A549 (cell line): ENCODE measurements around the gene AKR7A2. TPM values are rescaled to one million over a fixed set of nuclear protein-coding genes. Genes with fewer than 3 reads are reported as not detected.
"Not testable (repeated sequence)": the region's sequence is repeated elsewhere in the genome, so short reads cannot be mapped to it uniquely, and the experiment has no call there.

Source experiments
- ATAC-seq, 2 experiments: fragments of 200-7000 bp in 1 of 2; fragments of >200 bp in 1 of 2; cut with Nextera tagmentation in 1 of 2; cut with Tn5 transposase in 1 of 2; 3 replicates each; pipeline versions ENCODE4 v1.8.0 to v1.9.1; 2018 to 2020; ENCODE audit warnings: mild to moderate bottlenecking in 1 of 2, moderate library complexity in 1 of 2
- CTCF ChIA-PET: fragments of 300-600 bp; sonication (Branson Sonifier 250); formaldehyde crosslinking; extraction: SDS; loops from one replicate; lab custom pipeline; 2021; ENCODE audit warnings: antibody characterized with exemption, inconsistent platforms; lab: Yijun Ruan, JAX
- POLR2A ChIA-PET: fragments of 350-600 bp; formaldehyde crosslinking; extraction: SDS; loops from one replicate; lab custom pipeline; 2021; ENCODE audit warnings: antibody characterized with exemption, inconsistent platforms; lab: Yijun Ruan, JAX
- DNase-seq, 2 experiments: peaks; one replicate each; pipeline versions ENCODE4 v3.0.0 to v3.0.0-alpha.2; 2011 to 2016; ENCODE audit warnings: low read depth in 1 of 2, low spot score in 1 of 2
- FAIRE-seq: peaks from 2 replicates; lab custom pipeline; 2011; peaks lifted over from hg19 to GRCh38; lab: Jason Lieb, UNC
- H3K27ac ChIP-seq, 2 experiments: fragments of >200 bp; sonication (Bioruptor Twin); formaldehyde crosslinking; 3 replicates each; pipeline ENCODE4 v1.5.1; 2016 to 2017
- H3K4me1 ChIP-seq: fragments of >200 bp; sonication (Bioruptor Twin); formaldehyde crosslinking; 3 replicates; pipeline ENCODE4 v1.6.1; 2016
- H3K4me2 ChIP-seq: fragments of >200 bp; sonication (Bioruptor Twin); formaldehyde crosslinking; 3 replicates; pipeline ENCODE4 v1.6.1; 2016
- H3K4me3 ChIP-seq: fragments of >200 bp; sonication (Bioruptor Twin); formaldehyde crosslinking; 3 replicates; pipeline ENCODE4 v1.5.1; 2016
- H3K9me3 ChIP-seq: fragments of >200 bp; sonication (Bioruptor Twin); formaldehyde crosslinking; 3 replicates; pipeline ENCODE4 v1.6.1; 2016
- CBX2 ChIP-seq: fragments of 200-600 bp; sonication (generic); IDR thresholded peaks from 2 replicates; pipeline ENCODE4 v1.6.1; 2016; ENCODE audit warnings: low read depth, mild to moderate bottlenecking, borderline replicate concordance
- CBX8 ChIP-seq: fragments of 200-600 bp; sonication (generic); IDR thresholded peaks from 2 replicates; pipeline ENCODE4 v1.6.1; 2016
- CHD2 ChIP-seq: fragments of 150-350 bp; IDR thresholded peaks from 2 replicates; pipeline ENCODE4 v1.6.1; 2014; ENCODE audit warnings: low read length; ENCODE audit not compliant: partially characterized antibody
- CHD4 ChIP-seq: fragments of 200-600 bp; sonication (generic); IDR thresholded peaks from 2 replicates; pipeline ENCODE4 v1.6.1; 2016; ENCODE audit warnings: antibody characterized with exemption, mild to moderate bottlenecking, borderline replicate concordance
- EHMT2 ChIP-seq: fragments of 200-600 bp; sonication (generic); IDR thresholded peaks from 2 replicates; pipeline ENCODE4 v1.6.1; 2016; ENCODE audit warnings: antibody characterized with exemption, low read depth, mild to moderate bottlenecking, moderate library complexity
- FOSL2 ChIP-seq, 2 experiments: fragments of 450-650 bp in 1 of 2; fragments of >200 bp in 1 of 2; sonication (Bioruptor Twin) in 1 of 2; formaldehyde crosslinking; IDR thresholded peaks; 2 replicates each; pipeline versions ENCODE4 v1.5.0 to v1.6.1; 2016 to 2020; ENCODE audit warnings: mild to moderate bottlenecking in 1 of 2, moderate library complexity in 1 of 2
- FOXS1 ChIP-seq: fragments of 250-450 bp; sonication (Bioruptor Pico); IDR thresholded peaks from 2 replicates; pipeline ENCODE4 v1.5.0; 2020; ENCODE audit warnings: mild to moderate bottlenecking, moderate library complexity
- JUN ChIP-seq, 2 experiments: fragments of >200 bp; sonication (Bioruptor Twin); formaldehyde crosslinking; IDR thresholded peaks; 2 replicates in 1 of 2; 3 replicates in 1 of 2; pipeline ENCODE4 v1.6.1; 2016 to 2017
- MYC ChIP-seq: IDR thresholded peaks from 2 replicates; pipeline ENCODE4 v1.6.1; 2012; ENCODE audit warnings: mild to moderate bottlenecking, inconsistent platforms, low read length, improper control_type of control experiment, borderline replicate concordance
- PHF8 ChIP-seq: fragments of 200-600 bp; sonication (generic); IDR thresholded peaks from 2 replicates; pipeline ENCODE4 v1.6.1; 2016; ENCODE audit warnings: low read depth, mild to moderate bottlenecking, antibody characterized with exemption, moderate library complexity, borderline replicate concordance
- RAD21 ChIP-seq, 2 experiments: fragments of >200 bp in 1 of 2; sonication (Bioruptor Twin) in 1 of 2; formaldehyde crosslinking in 1 of 2; IDR thresholded peaks in 1 of 2; conservative IDR thresholded peaks in 1 of 2; 2 replicates in 1 of 2; 3 replicates in 1 of 2; pipeline ENCODE4 v1.6.1; 2012 to 2018; ENCODE audit warnings: inconsistent platforms in 1 of 2
- RFX5 ChIP-seq: fragments of 450-650 bp; IDR thresholded peaks from 2 replicates; pipeline ENCODE4 v1.7.1; 2014; ENCODE audit warnings: antibody characterized with exemption, mild to moderate bottlenecking, moderate library complexity
- SMC3 ChIP-seq: fragments of >200 bp; sonication (Bioruptor Twin); formaldehyde crosslinking; IDR thresholded peaks from 3 replicates; pipeline ENCODE4 v1.6.1; 2018; ENCODE audit warnings: inconsistent platforms
- TP53 ChIP-seq: fragments of 250-450 bp; sonication (Bioruptor Pico); IDR thresholded peaks from 2 replicates; pipeline ENCODE4 v1.5.0; 2021; ENCODE audit warnings: mild to moderate bottlenecking, moderate library complexity
- WGBS: methylation state at CpG from one replicate; pipeline ENCODE4 v1.1.6; 2017; ENCODE audit errors: missing lambda C conversion rate; 5-methylcytosine and 5-hydroxymethylcytosine counted together
- polyA plus RNA-seq, 4 experiments: library from polyadenylated mRNA; depleted of rRNA in 3 of 4; stranded (reverse); fragments of >200 nt; fragmentation: RNase III in 1 of 4; extraction: RNeasy Plus Mini Kit Qiagen cat#74134 plus additional on column Dnase treatment in 1 of 4; gene quantifications; 2 replicates in 3 of 4; 3 replicates in 1 of 4; pipeline ENCODE4 v1.2.3, GENCODE V29; 2011 to 2017
- TF ChIP-seq, protein P1 (sequence below): IDR thresholded peaks from 2 replicates; pipeline ENCODE4 v1.6.1; 2012
- TF ChIP-seq, protein P2 (sequence below): IDR thresholded peaks from 2 replicates; pipeline ENCODE4 v1.6.1; 2012; ENCODE audit warnings: low read depth, borderline replicate concordance
- TF ChIP-seq, protein P3 (sequence below): fragments of >200 bp; sonication (Bioruptor Twin); formaldehyde crosslinking; IDR thresholded peaks from 3 replicates; pipeline ENCODE4 v1.6.1; 2016

AKR7A2 gene
- polyA plus RNA-seq, 2 of the 4 experiments (the other 2 are of a cell fraction) = 22.2 to 31.4 TPM

DNA sequence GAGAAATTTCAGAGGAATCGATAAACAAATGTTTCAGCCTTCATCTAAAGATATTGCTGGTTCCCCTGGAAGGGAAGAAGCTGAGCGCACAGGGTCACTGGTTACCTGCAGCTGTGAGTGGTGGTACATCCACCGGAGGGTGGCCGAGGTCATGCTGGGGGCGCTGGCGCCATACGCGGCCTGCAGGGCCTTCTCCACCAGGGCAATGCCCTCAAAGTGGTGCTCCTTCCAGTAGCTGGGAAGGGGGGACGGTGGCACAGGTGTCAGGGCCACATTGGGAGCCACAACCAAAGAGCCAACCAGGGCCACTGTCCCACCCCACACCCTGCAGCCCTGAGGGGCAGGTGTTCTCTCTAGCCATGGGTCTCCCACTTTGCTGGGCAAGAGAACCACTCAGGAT, 28.1 kb downstream of the AKR7A2 start:
- FAIRE-seq (no peak), ATAC-seq (no peak), DNase-seq (no peak)
- WGBS = 89% methylated on average over 8 of the region's 9 CpGs
- H3K4me1 ChIP-seq = no peaks in the 10 kb centered on the region
- CTCF ChIA-PET = interaction anchor here (1.0 to 1.5 kb wide), 3 partner anchors 10 to 23 kb away, joined by 3 read pairs; no protein-coding TSS in a partner anchor
- no peak overlapping the region for H3K27ac ChIP-seq
- H3K9me3 ChIP-seq = no peaks in the 10 kb centered on the region
- H3K4me2 ChIP-seq = no peak overlapping the region
- H3K4me3 ChIP-seq = no peak overlapping the region
- TF ChIP-seq TP53 (CRISPR knock-in tag) (no peak), RFX5 (no peak), CBX2 (no peak), CBX8 (no peak), FOXS1 (no peak), SMC3 (no peak), RAD21 (conservative IDR thresholded peaks at IDR 0.05 in 1 of 2, IDR thresholded peaks at IDR 0.05 in 1 of 2) (no peak), CHD2 (no peak), FOSL2 (IDR thresholded peaks at IDR 0.05) (no peak), FOSL2 (CRISPR knock-in tag; IDR thresholded peaks at IDR 0.05) (no peak), MYC (no peak)
- TF ChIP-seq, protein P1, sequence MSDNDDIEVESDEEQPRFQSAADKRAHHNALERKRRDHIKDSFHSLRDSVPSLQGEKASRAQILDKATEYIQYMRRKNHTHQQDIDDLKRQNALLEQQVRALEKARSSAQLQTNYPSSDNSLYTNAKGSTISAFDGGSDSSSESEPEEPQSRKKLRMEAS = no peak
- TF ChIP-seq, protein P2, sequence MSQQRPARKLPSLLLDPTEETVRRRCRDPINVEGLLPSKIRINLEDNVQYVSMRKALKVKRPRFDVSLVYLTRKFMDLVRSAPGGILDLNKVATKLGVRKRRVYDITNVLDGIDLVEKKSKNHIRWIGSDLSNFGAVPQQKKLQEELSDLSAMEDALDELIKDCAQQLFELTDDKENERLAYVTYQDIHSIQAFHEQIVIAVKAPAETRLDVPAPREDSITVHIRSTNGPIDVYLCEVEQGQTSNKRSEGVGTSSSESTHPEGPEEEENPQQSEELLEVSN = no peak
- TF ChIP-seq, protein P3, sequence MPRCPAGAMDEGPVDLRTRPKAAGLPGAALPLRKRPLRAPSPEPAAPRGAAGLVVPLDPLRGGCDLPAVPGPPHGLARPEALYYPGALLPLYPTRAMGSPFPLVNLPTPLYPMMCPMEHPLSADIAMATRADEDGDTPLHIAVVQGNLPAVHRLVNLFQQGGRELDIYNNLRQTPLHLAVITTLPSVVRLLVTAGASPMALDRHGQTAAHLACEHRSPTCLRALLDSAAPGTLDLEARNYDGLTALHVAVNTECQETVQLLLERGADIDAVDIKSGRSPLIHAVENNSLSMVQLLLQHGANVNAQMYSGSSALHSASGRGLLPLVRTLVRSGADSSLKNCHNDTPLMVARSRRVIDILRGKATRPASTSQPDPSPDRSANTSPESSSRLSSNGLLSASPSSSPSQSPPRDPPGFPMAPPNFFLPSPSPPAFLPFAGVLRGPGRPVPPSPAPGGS = no peak
- TF ChIP-seq, all 56 proteins: peak for 0
- POLR2A ChIA-PET = no interaction called here

DNA sequence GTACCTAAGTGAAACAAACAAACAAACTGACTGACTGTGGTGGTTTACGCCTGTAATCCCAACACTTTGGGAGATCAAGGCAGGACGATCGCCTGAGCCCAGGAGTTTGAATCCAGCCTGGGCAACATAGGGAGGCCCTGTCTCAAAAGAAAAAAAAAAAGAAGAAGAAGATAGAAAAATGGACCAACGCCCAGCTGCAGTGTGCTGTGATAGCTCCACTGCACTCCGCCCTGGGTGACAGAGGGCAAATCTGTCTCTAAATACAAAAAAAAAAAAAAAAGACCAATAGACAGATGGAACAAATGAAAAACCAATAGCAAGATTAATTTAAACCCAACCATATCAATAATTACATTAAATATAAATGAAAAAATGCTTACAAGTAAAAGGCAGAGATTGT, 37.3 kb downstream of the AKR7A2 start:
- Histone ChIP-seq H3K4me1 (no peaks in the 10 kb centered on the region), H3K9me3 (no peaks in the 10 kb centered on the region), H3K4me3 (no peak overlapping the region), H3K4me2 (no peak overlapping the region), H3K27ac (no peak overlapping the region)
- 83% methylated on average over 5 of the region's 5 CpGs for WGBS
- TF ChIP-seq JUN (IDR thresholded peaks at IDR 0.05) (no peak), CHD4 (no peak), EHMT2 (no peak), PHF8 (no peak)
- ATAC-seq = no peak
- DNase-seq = no peak
- ChIA-PET POLR2A (no interaction called here), CTCF (interaction anchor here (0.6 kb wide), 1 partner anchor 1601 kb away, joined by 3 read pairs; no protein-coding TSS in a partner anchor)
- no peak for FAIRE-seq

DNA sequence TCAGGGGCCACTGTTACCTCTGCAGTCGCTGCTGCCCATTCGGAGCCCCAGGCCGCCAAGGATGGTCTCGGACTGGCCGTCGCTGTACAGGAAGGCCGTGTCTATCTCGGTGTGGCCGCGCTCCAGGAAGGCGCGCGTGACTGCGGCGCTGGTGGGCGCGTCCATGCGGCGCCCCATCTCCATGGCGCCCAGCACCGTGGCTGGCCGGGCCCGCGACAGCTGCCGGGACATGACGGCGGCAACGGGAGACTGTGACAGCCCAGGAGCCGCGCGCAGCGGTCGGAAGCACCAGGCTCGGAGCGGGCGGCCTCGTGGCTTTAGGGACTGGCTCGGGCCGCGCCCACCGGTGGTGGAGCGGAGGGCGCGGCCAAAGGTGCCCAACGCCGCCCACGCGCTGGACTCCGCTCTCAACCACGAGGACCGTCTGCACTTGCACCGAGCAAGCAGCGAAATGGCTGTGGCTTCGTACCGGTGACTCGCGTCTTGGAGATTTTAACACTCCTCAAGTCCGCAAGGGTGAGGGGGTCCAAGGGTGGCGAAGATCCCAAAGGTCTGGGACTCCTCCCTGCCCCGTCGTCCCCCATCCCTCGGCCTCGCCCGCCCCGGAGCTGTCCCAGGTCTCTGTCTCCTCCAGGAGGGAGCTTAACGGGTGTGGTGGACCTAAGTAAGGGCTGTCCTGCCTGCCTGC, 38.0 kb downstream of the AKR7A2 start:
- H3K4me1 ChIP-seq, H3K4me2 ChIP-seq, H3K9me3 ChIP-seq, H3K4me3 ChIP-seq, POLR2A ChIA-PET, FAIRE-seq, DNase-seq, ATAC-seq, H3K27ac ChIP-seq: not testable (repeated sequence)
- CTCF ChIA-PET = interaction anchor here (0.6 kb wide), 1 partner anchor 1601 kb away, joined by 3 read pairs; no protein-coding TSS in a partner anchor
- 94% methylated on average over 38 of the region's 66 CpGs for WGBS
